Thoracic aorta (tissue), 2 donors: ENCODE results near the gene ZC2HC1B. TPM values are rescaled to one million over a fixed set of nuclear protein-coding genes. Genes with fewer than 3 reads are reported as not detected.

Experiments
- ATAC-seq: fragments of 150-250 bp; one replicate; pipeline ENCODE4 v1.8.0; 2017; ENCODE audit warnings: low read depth; ENCODE audit not compliant: insufficient number of reproducible peaks, low FRiP score
- DNase-seq: peaks from one replicate; pipeline ENCODE4 v3.0.0-alpha.2; 2020; ENCODE audit warnings: low spot score
- H3K27ac ChIP-seq, 2 donors: fragments of 200-600 bp; sonication (generic); 1 replicate in 1 of 2; 2 replicates in 1 of 2; pipeline ENCODE4 v1.5.1; 2016; ENCODE audit warnings: mild to moderate bottlenecking in 2 of 2, moderate library complexity in 2 of 2
- H3K27me3 ChIP-seq: fragments of 200-600 bp; sonication (generic); replicated peaks from 2 replicates; pipeline ENCODE4 v1.6.0; 2016; ENCODE audit warnings: mild to moderate bottlenecking; ENCODE audit not compliant: insufficient read depth
- H3K36me3 ChIP-seq: fragments of 200-600 bp; sonication (generic); one replicate; pipeline ENCODE4 v1.5.1; 2016
- H3K4me1 ChIP-seq, 2 donors: fragments of 200-600 bp; sonication (generic); 1 replicate in 1 of 2; 2 replicates in 1 of 2; pipeline versions ENCODE4 v1.5.1 to v1.6.0; 2016; ENCODE audit warnings: low read depth in 2 of 2, mild to moderate bottlenecking in 1 of 2; ENCODE audit not compliant: control insufficient read depth in 1 of 2
- H3K4me3 ChIP-seq: fragments of 200-600 bp; sonication (generic); 2 replicates; pipeline ENCODE4 v1.5.1; 2016; ENCODE audit warnings: mild to moderate bottlenecking
- H3K9me3 ChIP-seq: fragments of 200-600 bp; sonication (generic); 2 replicates; pipeline ENCODE4 v1.5.1; 2016
- total RNA-seq, 2 donors: library from RNA; depleted of rRNA; stranded (reverse); fragments of >200 nt; gene quantifications; one replicate each; pipeline versions ENCODE4 v1.1.0 to v1.2.3, GENCODE V29; 2016
- TF ChIP-seq, protein P1 (sequence below): fragments of 200-600 bp; sonication (generic); IDR thresholded peaks from one replicate; pipeline ENCODE4 v1.5.1; 2019; ENCODE audit warnings: antibody characterized with exemption

ZC2HC1B gene
- total RNA-seq, 2 donors from 2014 or later = not detected

DNA sequence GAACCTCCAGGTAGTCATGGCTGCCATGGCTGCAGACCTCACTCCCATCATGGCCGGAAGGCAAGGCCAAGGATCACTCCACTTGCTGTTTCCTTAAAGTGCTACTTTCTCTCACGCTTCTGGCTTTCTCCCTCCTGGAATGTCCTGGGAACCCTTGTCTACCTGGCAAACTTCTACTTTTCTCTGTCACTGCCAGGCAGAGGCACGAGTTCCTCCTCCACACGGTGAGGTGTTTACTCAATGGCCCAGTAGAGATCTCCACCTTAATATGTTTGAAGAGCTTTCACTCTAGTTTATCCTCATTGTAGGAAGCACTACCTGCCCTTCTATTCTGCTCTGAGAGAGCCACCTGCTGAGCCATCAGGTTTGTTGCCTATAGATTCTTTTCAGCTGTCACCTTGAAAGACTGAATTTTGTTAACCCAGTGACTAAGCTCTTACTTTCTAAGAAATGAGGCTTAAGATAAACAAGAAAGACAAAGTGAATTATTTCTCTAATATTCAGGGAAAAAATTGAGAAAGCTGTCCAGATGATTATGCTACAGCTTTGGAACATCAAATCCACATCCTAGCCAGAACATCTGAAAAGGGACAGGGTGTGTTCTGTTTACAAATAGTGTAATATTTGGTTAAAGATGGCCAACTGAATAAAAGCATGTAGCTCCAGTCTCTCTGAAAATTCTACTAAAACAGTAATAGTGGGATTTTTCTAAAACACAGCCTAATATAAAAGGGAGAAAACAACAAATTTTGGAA lies 88.8 kb downstream of the ZC2HC1B start:
- Histone ChIP-seq H3K36me3 (no peaks in the 10 kb centered on the region), H3K9me3 (no peaks in the 10 kb centered on the region), H3K27me3 (no peaks in the 10 kb centered on the region), H3K4me3 (no peak overlapping the region), H3K27ac (no peak overlapping the region), H3K4me1 (no peaks in the 10 kb centered on the region)
- DNase-seq (no peak), ATAC-seq (no peak)
- TF ChIP-seq, protein P1, sequence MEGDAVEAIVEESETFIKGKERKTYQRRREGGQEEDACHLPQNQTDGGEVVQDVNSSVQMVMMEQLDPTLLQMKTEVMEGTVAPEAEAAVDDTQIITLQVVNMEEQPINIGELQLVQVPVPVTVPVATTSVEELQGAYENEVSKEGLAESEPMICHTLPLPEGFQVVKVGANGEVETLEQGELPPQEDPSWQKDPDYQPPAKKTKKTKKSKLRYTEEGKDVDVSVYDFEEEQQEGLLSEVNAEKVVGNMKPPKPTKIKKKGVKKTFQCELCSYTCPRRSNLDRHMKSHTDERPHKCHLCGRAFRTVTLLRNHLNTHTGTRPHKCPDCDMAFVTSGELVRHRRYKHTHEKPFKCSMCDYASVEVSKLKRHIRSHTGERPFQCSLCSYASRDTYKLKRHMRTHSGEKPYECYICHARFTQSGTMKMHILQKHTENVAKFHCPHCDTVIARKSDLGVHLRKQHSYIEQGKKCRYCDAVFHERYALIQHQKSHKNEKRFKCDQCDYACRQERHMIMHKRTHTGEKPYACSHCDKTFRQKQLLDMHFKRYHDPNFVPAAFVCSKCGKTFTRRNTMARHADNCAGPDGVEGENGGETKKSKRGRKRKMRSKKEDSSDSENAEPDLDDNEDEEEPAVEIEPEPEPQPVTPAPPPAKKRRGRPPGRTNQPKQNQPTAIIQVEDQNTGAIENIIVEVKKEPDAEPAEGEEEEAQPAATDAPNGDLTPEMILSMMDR = no peak

- no peaks in the 10 kb centered on the region for H3K9me3 ChIP-seq
- ATAC-seq = no peak
- TF ChIP-seq, protein P1 = no peak
Observed at GRCh38 chr6:143953922-143954321, 89.6 kb downstream of the ZC2HC1B start.

DNA sequence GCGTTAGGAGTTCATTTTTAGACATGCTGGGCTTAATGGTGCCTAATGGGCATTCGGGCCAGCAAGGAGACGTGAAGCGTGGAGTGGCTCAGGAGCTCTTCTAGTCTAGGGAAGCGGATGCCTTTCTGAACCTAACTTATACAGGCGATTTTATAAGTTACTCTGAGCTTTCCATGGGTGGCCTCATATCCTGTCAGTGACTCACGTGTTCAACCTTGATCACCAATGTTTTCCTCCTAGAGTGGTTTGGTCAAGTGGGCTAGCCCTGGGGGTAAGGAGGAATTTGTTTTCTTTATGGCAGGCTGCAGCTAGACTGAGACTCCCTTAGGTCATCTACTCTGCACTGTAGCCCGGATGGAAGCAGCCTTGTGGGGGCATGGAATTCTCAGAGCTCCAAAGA lies 91.7 kb downstream of the ZC2HC1B start:
- no peaks in the 10 kb centered on the region for H3K36me3 ChIP-seq

More at GRCh38 chr6:143953922-143954321, 89.6 kb downstream of the ZC2HC1B start:
- Histone ChIP-seq H3K4me1 (no peaks in the 10 kb centered on the region), H3K27me3 (no peaks in the 10 kb centered on the region), H3K27ac (no peak overlapping the region), H3K4me3 (no peak overlapping the region), H3K36me3 (no peaks in the 10 kb centered on the region)
- no peak for DNase-seq

DNA sequence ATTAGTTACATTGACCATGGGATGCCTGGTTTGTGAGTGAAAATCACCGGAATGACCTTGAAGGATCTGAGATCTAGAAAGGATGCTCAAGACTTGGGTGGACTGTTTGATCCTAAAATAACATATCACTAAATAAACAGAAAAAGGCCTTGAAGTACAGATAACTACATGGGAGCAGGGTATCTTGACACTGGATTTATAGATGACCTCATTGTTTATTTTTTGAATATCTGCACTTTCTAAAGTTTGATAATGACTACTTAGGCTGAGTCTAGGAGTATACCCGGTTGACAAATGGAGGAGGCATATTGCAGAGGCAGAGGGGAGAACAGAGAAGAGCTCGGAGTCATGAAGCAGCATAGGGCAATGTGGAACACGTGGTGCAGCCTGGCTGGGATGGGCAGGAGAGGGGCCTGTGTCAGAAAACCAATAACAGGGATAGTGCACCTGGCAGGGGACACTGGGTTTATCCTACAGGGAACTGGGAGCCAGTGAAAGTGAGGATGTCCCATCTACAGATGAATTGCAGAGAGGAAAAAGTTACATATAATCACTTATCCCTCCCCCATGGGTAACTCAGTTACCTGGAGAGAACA lies 93.5 kb downstream of the ZC2HC1B start:
- no peak for DNase-seq
- TF ChIP-seq, protein P1 = no peak
- Histone ChIP-seq H3K4me3 (no peak overlapping the region), H3K27me3 (no peaks in the 10 kb centered on the region), H3K9me3 (no peaks in the 10 kb centered on the region), H3K27ac (no peak overlapping the region), H3K36me3 (no peaks in the 10 kb centered on the region), H3K4me1 (no peaks in the 10 kb centered on the region)
- ATAC-seq = no peak

More for the DNA sequence above, 91.7 kb downstream of the ZC2HC1B start:
- ATAC-seq = no peak
- no peak for DNase-seq
- no peaks in the 10 kb centered on the region for H3K27me3 ChIP-seq
- no peaks in the 10 kb centered on the region for H3K4me1 ChIP-seq
- H3K9me3 ChIP-seq = no peaks in the 10 kb centered on the region
- H3K27ac ChIP-seq = no peak overlapping the region
- no peak overlapping the region for H3K4me3 ChIP-seq
- TF ChIP-seq, protein P1 = no peak

DNA sequence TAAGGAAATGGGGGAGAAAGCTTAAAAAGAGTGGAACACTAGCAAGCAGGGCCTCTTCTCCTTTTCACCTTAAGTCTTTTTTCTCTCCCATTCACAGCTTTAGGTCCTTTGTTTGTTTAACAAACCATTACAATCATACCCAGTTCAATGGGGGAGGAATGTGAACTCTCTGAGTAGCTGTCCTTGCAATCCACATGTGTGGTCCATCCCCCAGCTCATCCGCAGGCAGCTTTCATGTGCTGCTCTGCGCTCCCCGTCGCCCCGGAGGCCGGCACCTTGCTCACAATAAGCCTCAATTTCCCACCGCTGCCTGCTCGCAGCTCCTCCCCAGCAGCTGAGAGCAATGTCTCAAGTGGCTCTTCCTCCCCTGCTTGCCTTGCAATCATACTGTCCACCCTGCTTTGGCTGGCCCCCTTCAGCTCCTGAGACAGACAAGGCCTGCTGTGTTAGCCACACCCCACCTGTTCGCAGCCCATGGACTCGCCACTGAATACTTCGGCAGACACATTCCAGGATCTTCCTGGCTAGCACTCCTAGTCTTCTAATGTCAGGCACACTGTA lies 94.6 kb downstream of the ZC2HC1B start:
- Histone ChIP-seq H3K9me3 (no peaks in the 10 kb centered on the region), H3K27ac (no peak overlapping the region), H3K27me3 (no peaks in the 10 kb centered on the region), H3K4me3 (no peak overlapping the region), H3K36me3 (no peaks in the 10 kb centered on the region), H3K4me1 (no peaks in the 10 kb centered on the region)
- no peak for ATAC-seq
- TF ChIP-seq, protein P1 = no peak
- no peak for DNase-seq
